Mucosa of descending colon (tissue), 3 donors: ENCODE results near the gene CYLD. TPM values are rescaled to one million over a fixed set of nuclear protein-coding genes. Genes with fewer than 3 reads are reported as not detected.
A peak's percentile ranks its signal among the peaks of the same experiment; 100 is the strongest.

Experiments used
- ATAC-seq: fragments of 200-7000 bp; cut with Tn5 transposase; one replicate; pipeline ENCODE4 v1.9.1; 2020; ENCODE audit warnings: mild to moderate bottlenecking, moderate library complexity
- DNase-seq, 3 donors: peaks; one replicate each; pipeline ENCODE4 v3.0.0-alpha.2; 2020
- H3K36me3 ChIP-seq: fragments of 200-600 bp; one replicate; pipeline ENCODE4 v1.8.0; 2021; ENCODE audit warnings: low read depth, mild to moderate bottlenecking
- H3K4me1 ChIP-seq: fragments of 200-600 bp; one replicate; pipeline ENCODE4 v1.8.0; 2021; ENCODE audit warnings: low read depth, mild to moderate bottlenecking
- H3K4me3 ChIP-seq: fragments of 200-600 bp; one replicate; pipeline ENCODE4 v1.8.0; 2021; ENCODE audit warnings: mild to moderate bottlenecking
- H3K9me3 ChIP-seq: fragments of 200-600 bp; one replicate; pipeline ENCODE4 v1.8.0; 2021; ENCODE audit warnings: mild to moderate bottlenecking
- CTCF ChIP-seq: fragments of 200-600 bp; IDR thresholded peaks from one replicate; pipeline ENCODE4 v1.8.0; 2022; ENCODE audit warnings: antibody characterized with exemption, mild to moderate bottlenecking
- intact Hi-C, 2 donors: fragments of 100-400 bp; cut with DNase I in 1 of 2; cut with micrococcal nuclease in 1 of 2; formaldehyde crosslinking; loops; one replicate each; pipeline versions ENCODE4 v1.11.0 to v1.11.1; 2022; cut with DNase I, micrococcal nuclease
- total RNA-seq, 3 donors: library from RNA; stranded (reverse); fragmentation: NEBNext Ultra II Directional in 2 of 3; extraction: Animal tissue kit (Norgen Biotek cat#: 25700) in 2 of 3; gene quantifications; one replicate each; pipeline versions ENCODE4 v1.2.1 to v1.2.4, GENCODE V29; 2021 to 2023
- donor health status: DM: no; HTN: no; CAD: no; lungs with moderate emphysema.
- donor health status: DM: no; HTN: no; CAD: no.
- donor health status: DM: no; HTN: yes; CAD: no.

CYLD gene
- total RNA-seq, 3 donors from 2014 or later, result 24.7 to 44.4 (median 35.5) TPM

GRCh38 chr16:50708373-50709060, 33.4 kb upstream of the CYLD start:
- intact Hi-C loops, result no loop called here
- ATAC-seq (peak; percentile 48), DNase-seq (no peak)
- no peak for TF ChIP-seq CTCF
- peaks cover 14% of the 10 kb centered on the region for H3K9me3 ChIP-seq
- H3K4me1 ChIP-seq, result no peaks in the 10 kb centered on the region
- H3K36me3 ChIP-seq, result no peaks in the 10 kb centered on the region
- no peak overlapping the region for H3K4me3 ChIP-seq

GRCh38 chr16:50709061-50709684, 32.7 kb upstream of the CYLD start:
- intact Hi-C loops, result no loop called here
- DNase-seq (no peak), ATAC-seq (peak; percentile 56)
- H3K4me1 ChIP-seq, result no peaks in the 10 kb centered on the region
- H3K9me3 ChIP-seq, result peaks cover 8% of the 10 kb centered on the region
- H3K36me3 ChIP-seq, result no peaks in the 10 kb centered on the region
- TF ChIP-seq CTCF, result no peak
- no peak overlapping the region for H3K4me3 ChIP-seq

GRCh38 chr16:50709980-50710379, 31.9 kb upstream of the CYLD start:
- no peak for DNase-seq
- Histone ChIP-seq H3K4me3 (no peak overlapping the region), H3K9me3 (no peaks in the 10 kb centered on the region), H3K4me1 (no peaks in the 10 kb centered on the region), H3K36me3 (no peaks in the 10 kb centered on the region)
- no peak for TF ChIP-seq CTCF
- ATAC-seq, result no peak
- intact Hi-C loops, result no loop called here

GRCh38 chr16:50711040-50711439, 30.8 kb upstream of the CYLD start:
- DNase-seq, result no peak
- Histone ChIP-seq H3K4me3 (no peak overlapping the region), H3K9me3 (no peaks in the 10 kb centered on the region), H3K4me1 (no peaks in the 10 kb centered on the region), H3K36me3 (no peaks in the 10 kb centered on the region)
- intact Hi-C loops, result no loop called here
- TF ChIP-seq CTCF, result no peak
- ATAC-seq, result no peak

GRCh38 chr16:50711862-50712559, 29.9 kb upstream of the CYLD start:
- DNase-seq (no peak), ATAC-seq (no peak)
- no peaks in the 10 kb centered on the region for H3K4me1 ChIP-seq
- H3K9me3 ChIP-seq, result no peaks in the 10 kb centered on the region
- H3K36me3 ChIP-seq, result no peaks in the 10 kb centered on the region
- intact Hi-C loops, result no loop called here
- no peak for TF ChIP-seq CTCF
- H3K4me3 ChIP-seq, result no peak overlapping the region
